Erythroblast (primary cell): ENCODE measurements around the gene SMCO3.

Experiments
- GATA1 ChIP-seq: IDR thresholded peaks from 2 replicates; pipeline ENCODE4 v1.6.1; 2011; ENCODE audit warnings: low read depth, mild to moderate bottlenecking, control low read depth, low read length, moderate library complexity
- POLR2A ChIP-seq: IDR thresholded peaks from 2 replicates; pipeline ENCODE4 v1.6.1; 2011; ENCODE audit warnings: mild to moderate bottlenecking, low read length

- no peak for TF ChIP-seq POLR2A
- no peak for TF ChIP-seq GATA1
Observed at GRCh38 chr12:14780859-14781258, 33.1 kb downstream of the SMCO3 start.
